ENCODE measurements around the gene CAMK2B.

DNA sequence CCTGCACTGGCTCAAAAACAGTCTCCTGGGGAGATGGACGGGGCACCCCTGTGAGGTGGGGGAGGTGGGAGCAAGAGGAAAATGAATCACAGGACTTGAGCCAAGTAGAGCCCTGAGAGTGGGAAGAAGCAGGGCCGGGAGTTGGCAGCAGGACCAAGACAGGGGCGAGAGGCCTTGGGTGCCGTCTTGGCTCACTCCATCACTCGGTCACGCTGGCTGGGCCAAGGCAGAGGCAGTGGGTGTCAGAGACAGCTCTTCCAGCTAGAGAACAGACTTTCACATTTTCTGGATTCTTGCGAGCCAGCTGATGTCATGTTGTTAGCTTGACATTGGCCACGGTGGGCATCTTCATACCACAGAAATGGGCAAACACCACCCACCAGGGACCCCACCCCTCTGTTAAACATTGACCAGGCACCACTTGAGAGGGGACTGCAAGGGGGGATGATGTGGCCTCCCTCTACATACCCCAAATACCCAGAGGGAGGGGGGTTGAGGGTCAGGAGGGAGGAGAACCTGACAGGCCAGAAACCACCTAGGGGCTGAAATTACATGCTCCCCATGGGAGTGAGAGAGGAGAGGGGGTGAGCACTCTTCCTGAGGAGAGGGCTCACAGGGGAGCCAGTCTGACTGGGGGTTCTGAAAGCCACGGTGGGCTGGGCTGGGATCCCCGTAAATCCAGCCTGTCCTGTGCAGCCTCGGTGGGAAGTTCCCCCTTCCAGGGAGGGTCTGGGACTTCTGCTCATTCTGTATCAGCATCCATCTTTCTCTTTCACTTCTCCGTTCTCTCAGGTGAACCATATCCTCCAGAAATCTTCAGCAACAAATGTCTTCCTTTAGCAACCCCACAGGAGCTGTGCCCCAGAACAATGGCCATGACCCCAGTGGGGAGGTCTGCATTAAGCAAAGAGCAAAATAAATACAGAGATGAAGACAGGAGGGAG, 19.6 kb downstream of the CAMK2B start:
- TF ChIP-seq POLR2A (IDR thresholded peaks at IDR 0.05; ENCODE audit: low read depth), result no peak
- TF ChIP-seq, protein P1, sequence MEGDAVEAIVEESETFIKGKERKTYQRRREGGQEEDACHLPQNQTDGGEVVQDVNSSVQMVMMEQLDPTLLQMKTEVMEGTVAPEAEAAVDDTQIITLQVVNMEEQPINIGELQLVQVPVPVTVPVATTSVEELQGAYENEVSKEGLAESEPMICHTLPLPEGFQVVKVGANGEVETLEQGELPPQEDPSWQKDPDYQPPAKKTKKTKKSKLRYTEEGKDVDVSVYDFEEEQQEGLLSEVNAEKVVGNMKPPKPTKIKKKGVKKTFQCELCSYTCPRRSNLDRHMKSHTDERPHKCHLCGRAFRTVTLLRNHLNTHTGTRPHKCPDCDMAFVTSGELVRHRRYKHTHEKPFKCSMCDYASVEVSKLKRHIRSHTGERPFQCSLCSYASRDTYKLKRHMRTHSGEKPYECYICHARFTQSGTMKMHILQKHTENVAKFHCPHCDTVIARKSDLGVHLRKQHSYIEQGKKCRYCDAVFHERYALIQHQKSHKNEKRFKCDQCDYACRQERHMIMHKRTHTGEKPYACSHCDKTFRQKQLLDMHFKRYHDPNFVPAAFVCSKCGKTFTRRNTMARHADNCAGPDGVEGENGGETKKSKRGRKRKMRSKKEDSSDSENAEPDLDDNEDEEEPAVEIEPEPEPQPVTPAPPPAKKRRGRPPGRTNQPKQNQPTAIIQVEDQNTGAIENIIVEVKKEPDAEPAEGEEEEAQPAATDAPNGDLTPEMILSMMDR (IDR thresholded peaks at IDR 0.05), result no peak
- TF ChIP-seq POLR2AphosphoS5 (IDR thresholded peaks at IDR 0.05), result no peak
